Heart left ventricle (tissue), 13 donors: ENCODE data around the gene TTN.

Source experiments
- POLR2A ChIP-seq, 2 donors: fragments of 450-650 bp; IDR thresholded peaks; one replicate each; pipeline ENCODE4 v1.6.1; 2017; ENCODE audit warnings: antibody characterized with exemption in 2 of 2, mild to moderate bottlenecking in 2 of 2, moderate library complexity in 2 of 2
- TF ChIP-seq, protein P1 (sequence below), 12 donors: fragments of 200-600 bp; sonication (generic) in 4 of 12; IDR thresholded peaks; one replicate each; pipeline versions ENCODE4 v1.5.0 to v1.8.0; 2018 to 2022; ENCODE audit warnings: antibody characterized with exemption in 12 of 12, mild to moderate bottlenecking in 5 of 12
- donor health status: ischemic (EF 13 %, LVEDD 7.1; RV severe dilation, severe dysfunction).
- donor health status: DM: no; HTN: yes; CAD: no.
- donor health status: DM: no; HTN: no; CAD: no.
- donor health status: ischemic (EF 25% LVEDD 6.9; RV normal size, moderate dysfunction).
- donor health status: ischemic (EF 25% LVEDD 5.7; RV mildly dilated, moderate dysfunction).
- donor health status: ischemic (EF 35%, LVEDD 5.7; RV mildly dilated, moderate dysfunction).
- donor health status: nonischemic (EF 11% LVEDD 7.7; RV severe dilation, severe dysfunction).
- donor health status: DM: yes; HTN: yes; CAD: no.
- donor health status: PGD.
- donor health status: ischemic (EF 29% LVEDD 5.4; RV normal size, mild dysfunction).
- donor health status: nonischemic (EF 23%, LVEDD 6.1; RV moderate dilation, normal function).

- TF ChIP-seq, protein P1, sequence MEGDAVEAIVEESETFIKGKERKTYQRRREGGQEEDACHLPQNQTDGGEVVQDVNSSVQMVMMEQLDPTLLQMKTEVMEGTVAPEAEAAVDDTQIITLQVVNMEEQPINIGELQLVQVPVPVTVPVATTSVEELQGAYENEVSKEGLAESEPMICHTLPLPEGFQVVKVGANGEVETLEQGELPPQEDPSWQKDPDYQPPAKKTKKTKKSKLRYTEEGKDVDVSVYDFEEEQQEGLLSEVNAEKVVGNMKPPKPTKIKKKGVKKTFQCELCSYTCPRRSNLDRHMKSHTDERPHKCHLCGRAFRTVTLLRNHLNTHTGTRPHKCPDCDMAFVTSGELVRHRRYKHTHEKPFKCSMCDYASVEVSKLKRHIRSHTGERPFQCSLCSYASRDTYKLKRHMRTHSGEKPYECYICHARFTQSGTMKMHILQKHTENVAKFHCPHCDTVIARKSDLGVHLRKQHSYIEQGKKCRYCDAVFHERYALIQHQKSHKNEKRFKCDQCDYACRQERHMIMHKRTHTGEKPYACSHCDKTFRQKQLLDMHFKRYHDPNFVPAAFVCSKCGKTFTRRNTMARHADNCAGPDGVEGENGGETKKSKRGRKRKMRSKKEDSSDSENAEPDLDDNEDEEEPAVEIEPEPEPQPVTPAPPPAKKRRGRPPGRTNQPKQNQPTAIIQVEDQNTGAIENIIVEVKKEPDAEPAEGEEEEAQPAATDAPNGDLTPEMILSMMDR (IDR thresholded peaks at IDR 0.05) = no peak
- TF ChIP-seq POLR2A (IDR thresholded peaks at IDR 0.05) = no peak
Observed at GRCh38 chr2:178734518-178734917, 72.7 kb downstream of the TTN start.
